Stimulated activated CD8-positive, alpha-beta memory T cell treated with anti-CD3 and anti-CD28 coated beads, Interleukin-4, amount 100 ng/mL, for 1 hour (primary cell): ENCODE data around the gene STRN.
"Not testable (repeated sequence)": the region's sequence is repeated elsewhere in the genome, so short reads cannot be mapped to it uniquely, and the experiment has no call there.

Experiments
- DNase-seq, 2 donors: peaks; one replicate each; pipeline ENCODE4 v3.0.0-alpha.2; 2020; ENCODE audit warnings: low read depth in 2 of 2, low spot score in 1 of 2

The STRN gene

DNA sequence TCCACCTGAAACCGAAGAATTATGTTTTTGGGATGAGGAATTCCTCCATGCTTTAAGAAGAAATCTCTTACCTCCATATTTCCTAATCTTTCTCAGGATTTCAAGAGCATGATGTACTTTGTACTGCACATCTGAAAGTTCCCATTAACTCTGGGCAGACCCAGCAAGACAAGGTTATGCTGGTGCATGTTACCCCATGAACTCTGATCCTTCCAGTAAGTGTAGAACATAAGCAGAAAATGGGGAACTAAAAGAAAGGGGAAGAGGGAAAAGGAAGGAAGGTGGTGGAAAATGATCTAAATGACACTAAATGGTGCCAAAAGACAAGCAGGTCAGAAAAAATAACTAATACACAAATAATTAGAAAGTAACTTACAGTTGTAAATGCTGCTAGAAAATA is 50.7 kb downstream of the STRN start:
- no peak for DNase-seq

DNA sequence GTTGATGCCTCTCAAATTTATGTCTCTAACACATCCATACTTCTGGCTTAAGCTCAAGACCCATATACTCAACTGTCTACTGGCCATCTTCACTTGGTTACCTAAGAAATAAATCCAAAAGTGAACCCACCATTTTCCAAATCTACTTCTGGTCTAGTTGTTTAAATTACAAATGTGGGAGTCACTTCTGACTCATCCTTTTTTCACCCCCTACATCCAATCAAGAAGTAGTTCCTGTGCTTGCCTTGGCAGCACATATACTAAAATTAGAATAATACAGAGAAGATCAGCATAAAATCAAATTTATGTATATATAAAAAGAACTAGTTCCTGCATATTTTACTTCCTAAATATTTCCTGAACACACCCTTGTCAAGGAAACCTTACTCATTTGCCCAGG is 53.6 kb downstream of the STRN start:
- no peak for DNase-seq

DNA sequence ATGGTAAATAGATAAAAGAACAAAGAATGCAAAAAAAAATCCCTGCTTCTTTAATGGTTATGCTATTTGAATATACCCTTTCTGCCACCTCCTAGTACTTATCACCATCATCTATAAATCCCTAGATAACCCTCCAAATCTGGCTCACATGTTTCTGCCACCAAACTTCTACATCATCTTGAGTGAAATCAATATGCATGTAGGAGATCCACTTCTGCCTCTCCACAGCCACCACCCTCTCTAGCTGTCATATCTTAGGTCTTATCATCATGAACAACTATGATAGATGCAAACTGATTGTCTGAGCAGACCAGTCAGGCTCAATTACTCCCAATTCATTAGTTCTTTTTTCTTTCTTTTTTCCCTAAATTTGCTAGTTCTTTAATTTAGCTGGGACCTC is 55.3 kb downstream of the STRN start:
- DNase-seq, result no peak

DNA sequence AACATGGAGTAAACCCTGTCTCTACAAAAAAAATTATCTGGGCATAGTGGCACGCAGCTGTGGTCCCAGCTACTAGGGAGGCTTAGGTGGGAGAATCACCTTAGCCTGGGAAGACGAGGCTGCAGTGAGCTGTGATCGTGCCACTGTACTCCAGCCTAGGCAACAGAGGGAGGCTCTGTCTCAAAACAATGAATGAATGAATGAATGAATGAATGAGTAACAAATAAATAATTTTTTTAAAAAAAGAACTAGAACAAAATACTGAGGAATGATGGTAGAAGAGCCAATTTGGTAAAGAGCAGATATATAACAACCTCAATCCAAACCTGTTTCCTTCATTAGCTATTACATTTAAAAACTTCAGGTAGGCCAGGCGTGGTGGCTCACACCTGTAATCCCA is 60.1 kb downstream of the STRN start:
- DNase-seq, result no peak

DNA sequence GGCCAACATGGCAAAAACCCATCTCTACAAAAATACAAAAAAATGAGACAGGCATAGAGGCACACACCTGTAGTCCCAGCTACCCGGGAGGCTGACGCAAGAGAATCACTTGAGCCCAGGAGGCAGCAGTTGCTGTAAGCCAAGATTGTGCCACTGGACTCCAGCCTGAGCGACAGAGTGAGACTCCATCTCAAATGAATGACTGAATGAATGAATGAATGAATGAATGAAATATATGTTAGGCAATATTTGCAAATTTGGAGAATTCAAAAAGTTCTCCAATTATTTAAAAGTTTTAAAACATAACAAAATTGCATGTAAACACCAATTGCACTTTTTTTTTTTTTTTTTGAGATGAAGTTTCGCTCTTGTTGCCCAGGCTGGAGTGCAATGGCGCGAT is 61.7 kb downstream of the STRN start:
- no peak for DNase-seq

DNA sequence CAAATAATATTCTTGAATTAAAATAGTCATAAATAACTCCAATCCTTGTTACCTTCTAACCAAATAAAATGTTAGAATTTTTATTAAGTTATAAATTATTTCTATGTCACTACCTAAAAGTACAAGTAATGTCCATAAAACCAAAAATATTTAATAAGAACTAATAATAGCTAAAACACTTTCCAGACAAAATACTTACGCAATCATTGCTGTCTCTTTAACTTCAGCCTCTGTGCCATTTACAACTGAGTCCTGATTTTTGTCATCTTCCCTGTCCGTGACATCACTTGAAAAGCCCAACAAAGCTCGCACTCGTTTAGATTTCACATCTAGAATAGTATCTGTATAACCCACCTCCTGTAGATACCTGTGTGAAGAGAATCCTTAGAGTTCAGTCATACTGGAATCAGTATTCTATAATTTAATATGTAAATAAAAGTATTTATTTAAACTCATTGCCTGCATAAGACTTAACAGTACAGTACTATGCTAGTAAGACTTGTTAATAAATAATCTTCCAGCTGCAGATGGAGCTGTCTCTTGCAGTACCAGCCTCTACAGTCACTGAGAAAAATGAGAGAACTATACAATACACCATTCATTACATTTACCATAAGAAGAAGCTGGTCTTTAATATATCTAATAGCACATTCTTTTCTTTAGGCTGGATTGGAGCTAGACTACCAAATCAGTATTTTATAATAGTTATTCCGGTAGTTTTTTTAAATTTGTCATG is 63.8 kb downstream of the STRN start:
- no peak for DNase-seq

DNA sequence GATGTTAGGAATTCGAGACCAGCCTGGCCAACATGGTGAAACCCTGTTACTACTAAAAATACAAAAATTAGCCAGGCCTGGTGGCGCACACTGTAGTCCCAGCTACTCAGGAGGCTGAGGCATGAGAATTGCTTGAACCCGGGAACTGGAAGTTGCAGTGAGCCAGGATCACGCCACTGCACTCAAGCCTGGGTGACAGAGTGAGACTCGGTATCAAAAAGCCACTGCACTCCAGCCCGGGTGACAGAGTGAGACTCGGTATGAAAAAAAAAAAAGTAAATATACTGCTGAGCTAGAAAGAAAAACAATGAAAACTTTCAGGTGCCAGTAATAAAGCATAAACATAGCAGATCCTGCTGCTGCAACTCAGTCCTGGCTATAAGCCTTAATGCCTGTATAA is 73.5 kb downstream of the STRN start:
- DNase-seq, result no peak

DNA sequence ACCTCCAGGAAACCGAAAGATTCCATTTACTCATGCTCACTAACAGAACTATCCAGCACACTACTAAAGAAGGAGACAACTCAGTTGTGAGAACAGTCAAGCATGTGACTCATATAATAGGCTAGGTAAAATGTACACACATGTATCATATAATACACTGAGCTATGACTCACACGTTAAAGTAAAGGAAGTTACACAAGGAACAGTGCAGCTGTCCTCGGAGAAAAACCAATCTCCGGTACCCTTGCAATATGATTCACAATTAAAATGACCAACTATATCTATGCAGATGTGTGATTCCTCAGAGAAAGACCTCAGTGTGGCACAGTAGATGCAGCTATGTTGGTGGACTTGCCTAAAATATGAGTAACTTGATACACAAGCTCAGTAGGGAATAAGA is 76.5 kb downstream of the STRN start:
- no peak for DNase-seq

DNA sequence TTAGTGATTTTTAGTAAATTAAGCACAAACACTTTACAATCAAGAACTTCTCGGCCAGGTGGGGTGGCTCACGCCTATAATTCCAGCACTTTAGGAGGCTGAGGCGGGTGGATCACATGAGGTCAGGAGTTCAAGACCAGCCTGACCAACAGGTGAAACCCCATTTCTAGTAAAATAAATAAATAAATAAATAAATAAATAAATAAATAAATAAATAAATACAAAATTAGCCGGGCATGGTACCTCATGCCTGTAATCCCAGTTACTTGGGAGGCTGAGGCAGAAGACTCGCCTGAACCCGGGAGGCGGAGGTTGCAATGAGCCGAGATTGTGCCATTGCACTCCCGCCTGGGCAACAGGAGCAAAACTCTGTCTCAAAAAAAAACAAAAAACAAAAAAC is 79.2 kb downstream of the STRN start:
- DNase-seq, result not testable (repeated sequence)

DNA sequence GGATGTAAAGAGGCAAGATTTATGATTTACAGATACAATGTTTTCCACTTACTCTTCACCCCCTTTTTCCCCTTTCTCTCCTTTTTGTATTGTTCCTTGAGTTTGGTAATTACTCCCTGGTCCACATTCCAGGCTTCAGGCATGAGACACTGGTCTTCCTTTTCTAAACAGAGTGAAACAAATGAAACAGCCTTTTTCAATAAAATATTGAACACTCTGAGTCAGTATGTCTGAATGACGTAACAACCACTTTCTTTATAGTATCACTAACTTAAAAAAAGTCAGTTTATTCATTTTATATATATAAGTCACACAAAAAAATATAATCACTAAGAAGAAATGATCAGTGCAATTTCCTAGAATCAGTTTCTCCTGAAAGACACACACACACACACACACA is 79.7 kb downstream of the STRN start:
- DNase-seq, result no peak

DNA sequence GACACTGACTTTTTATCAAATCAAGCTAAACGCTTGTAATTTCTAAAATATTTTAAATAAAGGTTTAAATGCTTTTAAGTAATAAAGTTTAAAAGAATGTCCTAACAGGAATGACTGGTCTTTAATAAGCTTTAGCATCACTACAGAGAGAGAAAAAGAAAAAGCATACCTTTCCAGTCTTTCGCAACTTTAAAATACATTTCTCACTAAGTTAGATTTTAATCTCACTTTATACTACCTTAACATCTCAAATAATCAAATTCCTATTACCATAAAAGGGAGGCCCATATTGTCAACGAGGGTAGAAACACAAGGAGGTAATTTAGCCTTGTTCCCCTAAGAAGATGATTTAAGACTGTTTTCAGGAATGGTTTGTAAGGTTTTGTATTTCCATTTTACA is 80.7 kb downstream of the STRN start:
- no peak for DNase-seq

DNA sequence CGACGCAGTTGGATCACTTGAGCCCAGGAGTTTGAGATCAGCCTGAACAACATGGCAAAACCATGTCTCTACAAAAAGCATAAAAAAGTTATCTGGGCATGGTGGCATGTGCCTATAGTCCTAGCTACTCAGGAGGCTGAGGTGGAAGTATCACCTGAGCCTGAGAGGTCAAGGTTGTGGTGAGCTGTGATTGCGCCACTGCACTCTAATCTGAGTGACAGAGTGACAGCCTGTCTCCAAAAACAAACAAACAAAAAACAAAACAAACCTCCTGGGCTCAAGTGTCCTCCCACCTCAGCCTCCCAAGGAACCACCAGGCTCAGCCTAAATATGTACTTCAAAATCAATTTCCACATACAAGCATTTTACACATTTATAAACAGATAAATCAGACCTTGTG is 83.8 kb downstream of the STRN start:
- no peak for DNase-seq

DNA sequence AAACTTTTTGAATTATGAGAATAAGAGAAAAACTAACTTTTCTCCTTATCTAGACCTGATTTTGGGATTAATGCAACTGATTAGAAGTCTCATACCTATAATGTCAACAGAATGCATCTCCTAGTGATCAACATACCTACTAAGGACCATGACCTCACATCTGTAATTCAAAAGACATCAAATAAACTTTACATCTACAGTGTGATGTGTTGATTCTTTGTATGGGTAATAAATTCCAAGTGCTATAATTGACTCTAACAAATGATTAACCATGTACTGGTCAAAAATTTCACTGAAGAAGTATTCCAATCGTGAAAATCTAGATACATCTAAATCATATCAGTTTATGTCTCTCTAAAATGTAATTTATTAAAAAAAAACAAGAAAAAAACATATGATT is 84.5 kb downstream of the STRN start:
- DNase-seq, result no peak

DNA sequence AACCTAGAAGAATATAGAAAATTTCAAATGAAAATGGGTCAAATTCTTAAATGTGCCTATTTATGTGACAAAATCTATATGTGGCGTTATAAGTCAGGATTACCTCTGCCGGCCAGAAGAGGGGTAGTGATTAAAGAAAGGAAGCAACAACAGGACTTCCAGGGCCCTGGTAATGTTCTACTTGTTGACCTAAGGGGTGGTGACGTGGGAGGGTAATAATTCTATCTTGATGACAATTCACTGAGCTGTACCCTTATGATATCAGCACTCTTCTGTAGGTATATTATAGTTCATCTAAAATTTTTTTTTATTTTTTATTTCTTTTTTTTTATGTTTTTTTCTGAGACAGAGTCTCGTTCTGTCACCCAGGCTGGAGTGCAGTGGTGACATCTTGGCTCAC is 87.9 kb downstream of the STRN start:
- no peak for DNase-seq

DNA sequence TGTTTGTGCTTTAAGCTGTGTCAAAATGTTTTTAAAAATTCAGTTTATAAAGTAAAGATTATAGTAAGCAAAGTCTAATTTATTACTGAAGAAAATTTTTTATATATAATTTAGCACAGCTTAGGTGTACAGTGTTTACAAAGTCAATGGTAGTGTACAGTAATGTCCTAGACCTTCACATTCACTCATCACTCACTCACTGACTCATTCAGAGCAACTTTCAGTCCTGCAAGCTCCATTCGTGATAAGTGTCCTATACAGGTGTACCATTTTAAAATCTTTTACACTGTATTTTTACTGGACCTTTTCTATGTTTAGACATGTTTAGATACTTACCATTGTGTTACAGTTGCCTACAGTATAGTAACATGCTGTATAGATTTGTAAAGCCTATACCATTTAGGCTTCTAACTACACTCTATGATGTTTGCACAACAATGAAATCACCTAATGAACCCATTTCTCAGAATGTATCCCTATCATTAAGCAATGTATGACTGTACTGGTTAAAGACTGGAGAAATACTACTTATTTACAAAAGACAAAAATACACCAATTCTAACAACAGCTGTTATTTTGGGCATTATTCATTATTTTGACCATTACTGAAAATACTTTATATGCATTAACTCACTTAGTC is 95.1 kb downstream of the STRN start:
- no peak for DNase-seq

DNA sequence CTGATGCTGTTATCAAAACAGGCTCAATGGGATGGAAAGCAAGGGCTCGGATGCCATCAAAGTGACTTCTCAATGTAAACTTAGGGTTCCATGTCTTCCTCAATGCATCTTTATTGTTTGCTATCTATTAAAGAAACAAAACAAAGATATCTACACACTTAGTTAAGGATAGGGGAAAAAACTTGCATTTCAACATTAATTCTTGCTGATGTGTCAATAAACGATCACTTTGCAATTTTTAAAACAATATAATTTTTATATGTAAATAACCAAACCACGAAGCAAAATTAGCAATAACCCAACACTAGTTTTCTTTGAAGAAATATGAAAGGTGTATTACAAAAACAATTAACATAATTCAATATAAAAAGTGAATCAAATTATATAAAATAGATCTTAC is 96.7 kb downstream of the STRN start:
- DNase-seq, result no peak

DNA sequence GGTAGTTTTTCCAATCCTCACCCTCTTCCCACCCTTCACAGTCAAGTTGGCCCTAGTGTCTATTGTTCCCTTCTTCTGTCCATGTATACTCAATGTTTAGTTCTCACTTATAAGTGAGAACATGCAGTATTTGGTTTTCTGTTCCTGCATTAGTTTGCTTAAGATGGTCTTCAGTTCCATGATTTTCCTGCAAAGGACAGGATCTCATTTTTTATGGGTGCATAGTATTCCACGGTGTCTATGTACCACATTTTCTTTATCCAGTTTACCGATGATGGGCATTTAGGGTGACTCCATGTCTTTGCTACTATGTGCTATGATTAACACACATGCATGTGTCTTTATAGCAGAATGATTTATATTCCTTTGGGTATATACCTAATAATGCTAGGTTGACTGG is 104.4 kb downstream of the STRN start:
- no peak for DNase-seq

DNA sequence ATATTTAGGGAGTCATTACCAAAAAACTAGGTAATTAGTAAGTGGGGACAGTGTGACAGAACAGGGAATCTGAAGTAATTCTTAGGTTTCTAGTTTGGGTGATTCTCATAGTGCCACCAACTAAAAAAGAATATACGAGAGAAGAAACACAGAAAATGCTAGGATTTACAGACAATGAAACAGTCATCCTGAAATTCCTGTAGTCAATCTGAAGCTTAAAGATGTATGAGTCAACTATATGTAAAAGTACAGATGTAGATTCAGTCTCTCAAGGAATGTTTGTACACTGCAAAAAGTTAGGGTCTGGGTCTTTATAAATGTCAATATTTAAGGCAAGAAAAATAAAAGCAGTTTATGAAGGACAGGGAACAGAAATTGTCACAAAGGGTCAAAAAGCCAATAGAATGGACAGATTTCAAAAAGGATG is 107.0 kb downstream of the STRN start:
- DNase-seq, result no peak

DNA sequence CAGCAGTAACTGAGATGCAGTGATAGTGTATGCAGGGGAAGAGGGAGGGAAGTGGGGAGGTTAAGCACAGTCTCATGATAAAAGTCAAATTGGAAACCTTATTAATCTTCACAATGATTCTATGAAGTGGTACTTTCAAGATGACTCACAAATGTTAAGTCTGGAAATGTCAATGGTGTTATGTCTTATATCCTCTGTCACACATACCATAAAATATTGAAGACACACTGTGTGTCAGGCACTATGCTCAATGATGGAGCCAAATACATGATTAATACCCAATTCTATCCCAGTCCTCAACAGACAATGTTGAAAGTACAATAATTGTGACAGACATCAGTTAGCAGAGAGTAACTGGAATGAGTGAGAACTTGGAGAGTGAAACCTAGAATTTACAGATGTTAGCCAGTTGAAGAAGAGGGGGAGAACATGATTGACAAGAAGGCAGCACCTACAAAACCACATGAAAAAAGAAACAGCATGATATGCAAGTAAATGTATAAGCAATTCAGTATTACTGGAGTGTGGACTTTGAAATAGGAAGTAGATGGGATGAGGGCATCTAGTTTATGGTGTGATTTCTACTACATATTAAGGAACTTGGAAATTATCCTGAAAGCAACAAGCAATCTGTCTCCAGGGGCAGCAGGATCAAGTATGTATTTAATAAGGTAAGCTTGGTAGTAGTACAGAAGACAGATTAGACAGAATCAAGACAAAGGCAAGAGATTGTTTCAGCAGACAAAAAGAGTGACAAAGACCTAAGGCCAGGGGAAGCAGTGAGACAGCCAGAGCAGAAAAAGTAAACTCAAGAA is 107.6 kb downstream of the STRN start:
- DNase-seq, result no peak

DNA sequence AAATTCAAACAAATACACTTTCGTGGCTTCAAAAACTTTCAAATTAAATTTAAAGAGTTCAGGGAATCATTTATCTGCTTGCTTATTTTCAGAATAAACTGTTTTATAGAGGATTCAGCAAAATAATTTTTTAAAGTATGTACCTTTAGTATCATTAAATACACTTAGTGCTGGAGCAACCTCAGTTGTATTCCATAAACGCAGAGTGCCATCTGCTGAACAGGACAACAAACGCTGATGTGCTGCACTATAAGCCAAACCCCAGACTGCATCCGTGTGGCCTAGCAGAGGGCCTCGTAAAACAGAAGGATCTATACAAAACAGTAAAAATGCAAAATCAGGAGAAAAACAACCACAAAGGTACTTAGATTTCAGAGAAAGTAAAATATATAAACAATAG is 108.6 kb downstream of the STRN start:
- no peak for DNase-seq

DNA sequence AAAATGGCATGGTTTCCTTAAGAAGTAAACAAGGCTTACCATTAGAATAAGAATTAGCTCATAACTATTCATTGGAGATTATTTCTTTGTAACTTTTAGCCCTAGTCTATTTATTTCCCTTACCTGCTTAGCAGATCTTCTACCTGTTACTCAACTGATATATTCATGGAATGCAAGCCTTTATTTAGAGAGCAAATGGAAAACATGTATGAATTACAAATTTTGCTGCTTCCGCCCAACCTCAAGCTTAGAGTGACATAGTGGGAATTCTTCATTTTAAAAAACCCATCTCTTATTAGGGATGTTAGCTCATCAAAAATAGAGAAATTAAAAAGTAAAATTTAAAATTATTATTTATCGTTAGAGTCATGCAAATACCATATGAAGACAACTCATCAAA is 110.9 kb downstream of the STRN start:
- DNase-seq, result no peak

DNA sequence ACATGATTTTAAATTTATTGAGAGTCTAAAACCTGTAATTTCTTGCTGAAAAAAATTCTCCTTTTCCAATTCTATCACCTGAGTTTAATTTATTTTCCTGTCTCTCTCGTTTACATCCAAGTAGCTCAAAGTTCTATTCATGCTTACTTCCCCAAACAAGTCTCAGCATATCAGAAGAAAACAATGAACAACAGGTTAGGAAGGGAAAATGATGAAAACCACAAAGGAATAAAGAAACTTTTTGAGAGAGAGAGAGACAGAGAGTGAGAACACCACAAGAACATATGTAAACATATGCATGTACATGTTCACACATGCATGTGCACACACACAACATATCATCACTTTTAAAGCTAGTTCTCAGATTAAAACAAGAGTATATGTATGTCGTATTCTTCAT is 112.1 kb downstream of the STRN start:
- DNase-seq, result no peak
